ENCODE data around the gene MRTFB. TPM values are rescaled to one million over a fixed set of nuclear protein-coding genes. Genes with fewer than 3 reads are reported as not detected.

Gene MRTFB
- total and polyA plus RNA-seq, 2 experiments from 2014 or later = 13.9 to 22.2 TPM

DNA sequence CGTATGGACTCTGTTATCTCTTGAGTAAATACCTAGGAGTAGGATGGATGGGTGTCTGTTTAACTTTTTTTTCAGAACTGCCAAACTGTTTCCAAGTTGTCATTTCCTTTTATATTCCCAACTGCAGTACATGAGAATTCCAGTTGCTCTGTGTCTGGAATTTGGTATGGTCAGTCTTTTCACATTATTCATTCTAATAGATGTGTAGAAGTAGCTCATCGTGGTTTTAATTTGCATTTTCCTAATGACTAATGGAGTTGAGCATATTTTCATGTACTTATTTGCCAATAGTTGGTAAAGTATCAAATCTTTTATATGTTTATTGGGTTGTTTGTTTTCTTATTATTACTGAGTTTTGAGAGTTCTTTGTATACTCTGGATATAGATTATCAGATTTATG lies 27.0 kb downstream of the MRTFB start:
- Histone ChIP-seq H3K4me2 (no peak overlapping the region), H4K20me1 (replicated peaks; ENCODE audit: insufficient read depth) (peaks cover 15% of the 10 kb centered on the region)
- no peak overlapping the region for H3K27ac Mint-ChIP-seq

More for the DNA sequence above, 27.0 kb downstream of the MRTFB start:
- DNase-seq (ENCODE audit: low spot score) (no peak), ATAC-seq (no peak)
- peaks cover 70% of the 10 kb centered on the region for H3K79me2 ChIP-seq (replicated peaks; ENCODE audit: insufficient read depth)
- H3K36me3 Mint-ChIP-seq (ENCODE audit: low read depth) = no peaks in the 10 kb centered on the region; the same call in 2 of the 3 replicates
- H3F3A ChIP-seq (replicated peaks; ENCODE audit: low read depth) = no peaks in the 10 kb centered on the region
- H3K27me3 Mint-ChIP-seq (ENCODE audit: insufficient read depth, low read depth, poor library complexity) = no peaks in the 10 kb centered on the region
- TF ChIP-seq NANOG (IDR thresholded peaks at IDR 0.05; ENCODE audit: borderline replicate concordance) (no peak), POLR2AphosphoS5 (IDR thresholded peaks at IDR 0.05; ENCODE audit: low read depth) (no peak), EZH2phosphoT487 (IDR thresholded peaks at IDR 0.05; ENCODE audit: unreplicated experiment) (no peak), ZNF331 (CRISPR knock-in tag; IDR thresholded peaks at IDR 0.05; ENCODE audit: low read depth) (no peak)
- TF ChIP-seq, protein P1, sequence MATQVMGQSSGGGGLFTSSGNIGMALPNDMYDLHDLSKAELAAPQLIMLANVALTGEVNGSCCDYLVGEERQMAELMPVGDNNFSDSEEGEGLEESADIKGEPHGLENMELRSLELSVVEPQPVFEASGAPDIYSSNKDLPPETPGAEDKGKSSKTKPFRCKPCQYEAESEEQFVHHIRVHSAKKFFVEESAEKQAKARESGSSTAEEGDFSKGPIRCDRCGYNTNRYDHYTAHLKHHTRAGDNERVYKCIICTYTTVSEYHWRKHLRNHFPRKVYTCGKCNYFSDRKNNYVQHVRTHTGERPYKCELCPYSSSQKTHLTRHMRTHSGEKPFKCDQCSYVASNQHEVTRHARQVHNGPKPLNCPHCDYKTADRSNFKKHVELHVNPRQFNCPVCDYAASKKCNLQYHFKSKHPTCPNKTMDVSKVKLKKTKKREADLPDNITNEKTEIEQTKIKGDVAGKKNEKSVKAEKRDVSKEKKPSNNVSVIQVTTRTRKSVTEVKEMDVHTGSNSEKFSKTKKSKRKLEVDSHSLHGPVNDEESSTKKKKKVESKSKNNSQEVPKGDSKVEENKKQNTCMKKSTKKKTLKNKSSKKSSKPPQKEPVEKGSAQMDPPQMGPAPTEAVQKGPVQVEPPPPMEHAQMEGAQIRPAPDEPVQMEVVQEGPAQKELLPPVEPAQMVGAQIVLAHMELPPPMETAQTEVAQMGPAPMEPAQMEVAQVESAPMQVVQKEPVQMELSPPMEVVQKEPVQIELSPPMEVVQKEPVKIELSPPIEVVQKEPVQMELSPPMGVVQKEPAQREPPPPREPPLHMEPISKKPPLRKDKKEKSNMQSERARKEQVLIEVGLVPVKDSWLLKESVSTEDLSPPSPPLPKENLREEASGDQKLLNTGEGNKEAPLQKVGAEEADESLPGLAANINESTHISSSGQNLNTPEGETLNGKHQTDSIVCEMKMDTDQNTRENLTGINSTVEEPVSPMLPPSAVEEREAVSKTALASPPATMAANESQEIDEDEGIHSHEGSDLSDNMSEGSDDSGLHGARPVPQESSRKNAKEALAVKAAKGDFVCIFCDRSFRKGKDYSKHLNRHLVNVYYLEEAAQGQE (IDR thresholded peaks at IDR 0.05; ENCODE audit: unreplicated experiment) = no peak
- TF ChIP-seq, protein P2, sequence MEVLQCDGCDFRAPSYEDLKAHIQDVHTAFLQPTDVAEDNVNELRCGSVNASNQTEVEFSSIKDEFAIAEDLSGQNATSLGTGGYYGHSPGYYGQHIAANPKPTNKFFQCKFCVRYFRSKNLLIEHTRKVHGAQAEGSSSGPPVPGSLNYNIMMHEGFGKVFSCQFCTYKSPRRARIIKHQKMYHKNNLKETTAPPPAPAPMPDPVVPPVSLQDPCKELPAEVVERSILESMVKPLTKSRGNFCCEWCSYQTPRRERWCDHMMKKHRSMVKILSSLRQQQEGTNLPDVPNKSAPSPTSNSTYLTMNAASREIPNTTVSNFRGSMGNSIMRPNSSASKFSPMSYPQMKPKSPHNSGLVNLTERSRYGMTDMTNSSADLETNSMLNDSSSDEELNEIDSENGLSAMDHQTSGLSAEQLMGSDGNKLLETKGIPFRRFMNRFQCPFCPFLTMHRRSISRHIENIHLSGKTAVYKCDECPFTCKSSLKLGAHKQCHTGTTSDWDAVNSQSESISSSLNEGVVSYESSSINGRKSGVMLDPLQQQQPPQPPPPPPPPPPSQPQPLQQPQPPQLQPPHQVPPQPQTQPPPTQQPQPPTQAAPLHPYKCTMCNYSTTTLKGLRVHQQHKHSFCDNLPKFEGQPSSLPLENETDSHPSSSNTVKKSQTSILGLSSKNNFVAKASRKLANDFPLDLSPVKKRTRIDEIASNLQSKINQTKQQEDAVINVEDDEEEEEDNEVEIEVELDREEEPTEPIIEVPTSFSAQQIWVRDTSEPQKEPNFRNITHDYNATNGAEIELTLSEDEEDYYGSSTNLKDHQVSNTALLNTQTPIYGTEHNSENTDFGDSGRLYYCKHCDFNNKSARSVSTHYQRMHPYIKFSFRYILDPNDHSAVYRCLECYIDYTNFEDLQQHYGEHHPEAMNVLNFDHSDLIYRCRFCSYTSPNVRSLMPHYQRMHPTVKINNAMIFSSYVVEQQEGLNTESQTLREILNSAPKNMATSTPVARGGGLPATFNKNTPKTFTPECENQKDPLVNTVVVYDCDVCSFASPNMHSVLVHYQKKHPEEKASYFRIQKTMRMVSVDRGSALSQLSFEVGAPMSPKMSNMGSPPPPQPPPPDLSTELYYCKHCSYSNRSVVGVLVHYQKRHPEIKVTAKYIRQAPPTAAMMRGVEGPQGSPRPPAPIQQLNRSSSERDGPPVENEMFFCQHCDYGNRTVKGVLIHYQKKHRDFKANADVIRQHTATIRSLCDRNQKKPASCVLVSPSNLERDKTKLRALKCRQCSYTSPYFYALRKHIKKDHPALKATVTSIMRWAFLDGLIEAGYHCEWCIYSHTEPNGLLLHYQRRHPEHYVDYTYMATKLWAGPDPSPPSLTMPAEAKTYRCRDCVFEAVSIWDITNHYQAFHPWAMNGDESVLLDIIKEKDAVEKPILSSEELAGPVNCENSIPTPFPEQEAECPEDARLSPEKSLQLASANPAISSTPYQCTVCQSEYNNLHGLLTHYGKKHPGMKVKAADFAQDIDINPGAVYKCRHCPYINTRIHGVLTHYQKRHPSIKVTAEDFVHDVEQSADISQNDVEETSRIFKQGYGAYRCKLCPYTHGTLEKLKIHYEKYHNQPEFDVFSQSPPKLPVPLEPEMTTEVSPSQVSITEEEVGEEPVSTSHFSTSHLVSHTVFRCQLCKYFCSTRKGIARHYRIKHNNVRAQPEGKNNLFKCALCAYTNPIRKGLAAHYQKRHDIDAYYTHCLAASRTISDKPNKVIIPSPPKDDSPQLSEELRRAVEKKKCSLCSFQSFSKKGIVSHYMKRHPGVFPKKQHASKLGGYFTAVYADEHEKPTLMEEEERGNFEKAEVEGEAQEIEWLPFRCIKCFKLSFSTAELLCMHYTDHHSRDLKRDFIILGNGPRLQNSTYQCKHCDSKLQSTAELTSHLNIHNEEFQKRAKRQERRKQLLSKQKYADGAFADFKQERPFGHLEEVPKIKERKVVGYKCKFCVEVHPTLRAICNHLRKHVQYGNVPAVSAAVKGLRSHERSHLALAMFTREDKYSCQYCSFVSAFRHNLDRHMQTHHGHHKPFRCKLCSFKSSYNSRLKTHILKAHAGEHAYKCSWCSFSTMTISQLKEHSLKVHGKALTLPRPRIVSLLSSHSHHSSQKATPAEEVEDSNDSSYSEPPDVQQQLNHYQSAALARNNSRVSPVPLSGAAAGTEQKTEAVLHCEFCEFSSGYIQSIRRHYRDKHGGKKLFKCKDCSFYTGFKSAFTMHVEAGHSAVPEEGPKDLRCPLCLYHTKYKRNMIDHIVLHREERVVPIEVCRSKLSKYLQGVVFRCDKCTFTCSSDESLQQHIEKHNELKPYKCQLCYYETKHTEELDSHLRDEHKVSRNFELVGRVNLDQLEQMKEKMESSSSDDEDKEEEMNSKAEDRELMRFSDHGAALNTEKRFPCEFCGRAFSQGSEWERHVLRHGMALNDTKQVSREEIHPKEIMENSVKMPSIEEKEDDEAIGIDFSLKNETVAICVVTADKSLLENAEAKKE (CRISPR knock-in tag; IDR thresholded peaks at IDR 0.05) = no peak
- TF ChIP-seq, protein P3, sequence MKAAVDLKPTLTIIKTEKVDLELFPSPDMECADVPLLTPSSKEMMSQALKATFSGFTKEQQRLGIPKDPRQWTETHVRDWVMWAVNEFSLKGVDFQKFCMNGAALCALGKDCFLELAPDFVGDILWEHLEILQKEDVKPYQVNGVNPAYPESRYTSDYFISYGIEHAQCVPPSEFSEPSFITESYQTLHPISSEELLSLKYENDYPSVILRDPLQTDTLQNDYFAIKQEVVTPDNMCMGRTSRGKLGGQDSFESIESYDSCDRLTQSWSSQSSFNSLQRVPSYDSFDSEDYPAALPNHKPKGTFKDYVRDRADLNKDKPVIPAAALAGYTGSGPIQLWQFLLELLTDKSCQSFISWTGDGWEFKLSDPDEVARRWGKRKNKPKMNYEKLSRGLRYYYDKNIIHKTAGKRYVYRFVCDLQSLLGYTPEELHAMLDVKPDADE (IDR thresholded peaks at IDR 0.05) = no peak
- H3K36me3 ChIP-seq (ENCODE audit: insufficient read depth) = no peaks in the 10 kb centered on the region
- no peaks in the 10 kb centered on the region for H3K27me3 ChIP-seq (ENCODE audit: insufficient read depth)
- H3K9me3 Mint-ChIP-seq = no peaks in the 10 kb centered on the region
- no peak overlapping the region for H2AFZ ChIP-seq
- H3K4me3 ChIP-seq = no peak overlapping the region
- H3K4me1 Mint-ChIP-seq = peaks cover 46% of the 10 kb centered on the region
- H3K9me2 ChIP-seq (ENCODE audit: insufficient read depth) = no peaks in the 10 kb centered on the region
- no peak overlapping the region for H3K4me3 Mint-ChIP-seq
- peaks cover 35% of the 10 kb centered on the region for H3K4me1 ChIP-seq (ENCODE audit: insufficient read depth)
- H3K27ac ChIP-seq (ENCODE audit: low read depth) = no peak overlapping the region
